ENCODE results near the gene FAM209B.
"Not testable (repeated sequence)": the region's sequence is repeated elsewhere in the genome, so short reads cannot be mapped to it uniquely, and the experiment has no call there.

- not testable (repeated sequence) for TF ChIP-seq YY1 (IDR thresholded peaks at IDR 0.05; ENCODE audit: insufficient read depth, insufficient read length); SUZ12 (IDR thresholded peaks at IDR 0.05; ENCODE audit: extremely low read depth, insufficient read depth, insufficient read length)
These were observed 31.5 kb downstream of the FAM209B start for GRCh38 chr20:56564526-56564925.
